HCT116 (cell line): ENCODE measurements around the gene ACTN2. TPM values are rescaled to one million over a fixed set of nuclear protein-coding genes. Genes with fewer than 3 reads are reported as not detected.

Experiments
- ATAC-seq: fragments of 200-7000 bp; cut with Tn5 transposase; 2 replicates; pipeline ENCODE4 v1.9.1; 2020; ENCODE audit warnings: mild to moderate bottlenecking, moderate library complexity
- BruUV-seq: library from RNA; stranded (reverse); fragments of 400-500 nt; replicated peaks from 2 replicates; lab custom pipeline; 2021; lab: Mats Ljungman, UMichigan
- CTCF ChIA-PET: fragments of 300-600 bp; sonication (Branson Sonifier 250); formaldehyde crosslinking; loops from one replicate; lab custom pipeline; 2021; ENCODE audit warnings: antibody characterized with exemption; lab: Charles Lee
- POLR2A ChIA-PET: fragments of 300-600, 350-600 bp; sonication (Branson Sonifier 250); formaldehyde crosslinking; loops from one replicate; lab custom pipeline; 2021; ENCODE audit warnings: antibody characterized with exemption; lab: Charles Lee
- RAD21 ChIA-PET, 2 experiments: fragments of 300-600 bp; sonication (Branson Sonifier 250); formaldehyde crosslinking; loops; one replicate each; lab custom pipeline; 2023; ENCODE audit warnings: low total read pairs in 2 of 2; ENCODE audit not compliant: uncharacterized antibody in 2 of 2, unreplicated experiment in 2 of 2, low non-redundant PET in 1 of 2; lab: Charles Lee
- DNase-seq: peaks from one replicate; pipeline ENCODE4 v3.0.0-alpha.2; 2010; ENCODE audit warnings: low read depth, low spot score
- H2AFZ ChIP-seq: fragments of 200-600 bp; shearing (Covaris generic), sonication (generic); 2 replicates; pipeline ENCODE4 v1.6.1; 2017; ENCODE audit warnings: low read depth, mixed run types, mixed read lengths, antibody characterized with exemption, low read length; ENCODE audit not compliant: poor library complexity, severe bottlenecking
- H3K27ac ChIP-seq: 2 replicates; pipeline ENCODE4 v1.5.1; 2012; ENCODE audit warnings: low read depth, low read length
- H3K27me3 ChIP-seq: fragments of 200-600 bp; sonication (generic); 2 replicates; pipeline ENCODE4 v1.6.1; 2016; ENCODE audit warnings: mixed run types, low read length, mixed read lengths; ENCODE audit not compliant: insufficient read depth
- H3K36me3 ChIP-seq, 2 experiments: fragments of 200-500 bp in 1 of 2; fragments of 200-600 bp in 1 of 2; sonication (Bioruptor generic) in 1 of 2; sonication (generic) in 1 of 2; 2 replicates each; pipeline versions ENCODE4 v1.5.1 to v1.6.1; 2014 to 2016; ENCODE audit warnings: low read length in 2 of 2, inconsistent platforms in 1 of 2, mixed read lengths in 1 of 2, mixed run types in 1 of 2; ENCODE audit not compliant: insufficient read depth in 2 of 2, control insufficient read depth in 1 of 2
- H3K4me1 ChIP-seq, 2 experiments: fragments of 200-600 bp in 1 of 2; sonication (generic) in 1 of 2; 2 replicates each; pipeline versions ENCODE4 v1.5.1 to v1.6.1; 2012 to 2017; ENCODE audit warnings: low read length in 2 of 2, inconsistent platforms in 1 of 2, mild to moderate bottlenecking in 1 of 2, mixed read lengths in 1 of 2, mixed run types in 1 of 2, moderate library complexity in 1 of 2; ENCODE audit not compliant: insufficient read depth in 2 of 2, control insufficient read depth in 1 of 2
- H3K4me2 ChIP-seq: fragments of 200-600 bp; sonication (generic); 2 replicates; pipeline ENCODE4 v1.6.1; 2017; ENCODE audit warnings: mixed run types, low read length, mixed read lengths
- H3K4me3 ChIP-seq, 2 experiments: fragments of 200-600 bp in 1 of 2; sonication (generic) in 1 of 2; replicated peaks in 1 of 2; 2 replicates each; pipeline ENCODE4 v1.5.1; 2011 to 2016; ENCODE audit warnings: low read length in 2 of 2, control low read depth in 1 of 2, low read depth in 1 of 2, mild to moderate bottlenecking in 1 of 2, mixed read lengths in 1 of 2, mixed run types in 1 of 2
- H3K79me2 ChIP-seq: fragments of 200-600 bp; sonication (generic); 2 replicates; pipeline ENCODE4 v1.6.1; 2017; ENCODE audit warnings: mild to moderate bottlenecking, mixed run types, low read length, moderate library complexity, mixed read lengths; ENCODE audit not compliant: insufficient read depth
- H3K9ac ChIP-seq: fragments of 200-600 bp; sonication (generic); 2 replicates; pipeline ENCODE4 v1.6.1; 2016; ENCODE audit warnings: low read length, mixed read lengths
- H3K9me2 ChIP-seq: fragments of 200-600 bp; sonication (generic), shearing (Covaris generic); 2 replicates; pipeline ENCODE4 v1.6.1; 2017; ENCODE audit warnings: mixed run types, mild to moderate bottlenecking, moderate library complexity; ENCODE audit not compliant: insufficient read depth
- H3K9me3 ChIP-seq, 2 experiments: fragments of 200-500 bp in 1 of 2; fragments of 200-600 bp in 1 of 2; sonication (Bioruptor generic) in 1 of 2; sonication (generic) in 1 of 2; 2 replicates each; pipeline ENCODE4 v1.6.1; 2014 to 2017; ENCODE audit warnings: low read length in 2 of 2, mixed read lengths in 2 of 2, inconsistent platforms in 1 of 2, low read depth in 1 of 2, mild to moderate bottlenecking in 1 of 2, mixed run types in 1 of 2, moderate library complexity in 1 of 2; ENCODE audit not compliant: control insufficient read depth in 1 of 2, insufficient read depth in 1 of 2
- H4K20me1 ChIP-seq: fragments of 200-600 bp; sonication (generic), shearing (Covaris generic); 2 replicates; pipeline ENCODE4 v1.6.1; 2017; ENCODE audit warnings: mixed run types, mild to moderate bottlenecking, moderate library complexity; ENCODE audit not compliant: insufficient read depth
- ATF3 ChIP-seq: IDR thresholded peaks from 2 replicates; pipeline ENCODE4 v1.6.1; 2012
- CBX3 ChIP-seq: IDR thresholded peaks from 2 replicates; pipeline ENCODE4 v1.6.1; 2012; ENCODE audit warnings: low read depth
- CEBPB ChIP-seq: IDR thresholded peaks from 2 replicates; pipeline ENCODE4 v1.6.1; 2012; ENCODE audit warnings: low read depth
- CTCF ChIP-seq, 3 experiments: fragments of 200-600 bp in 1 of 3; sonication (generic) in 1 of 3; IDR thresholded peaks in 2 of 3; conservative IDR thresholded peaks in 1 of 3; 2 replicates each; pipeline ENCODE4 v1.5.1; 2012 to 2017; ENCODE audit warnings: low read depth in 2 of 3, low read length in 2 of 3, antibody characterized with exemption in 1 of 3, borderline replicate concordance in 1 of 3, control low read depth in 1 of 3, mild to moderate bottlenecking in 1 of 3, mixed read lengths in 1 of 3, mixed run types in 1 of 3, moderate library complexity in 1 of 3; ENCODE audit not compliant: insufficient read depth in 1 of 3
- EGR1 ChIP-seq: IDR thresholded peaks from 2 replicates; pipeline ENCODE4 v1.6.1; 2012; ENCODE audit warnings: low read depth
- EZH2phosphoT487 ChIP-seq: fragments of 200-600 bp; IDR thresholded peaks from 2 replicates; pipeline ENCODE4 v1.6.1; 2018; ENCODE audit warnings: antibody characterized with exemption, borderline replicate concordance
- FOSL1 ChIP-seq: IDR thresholded peaks from 2 replicates; pipeline ENCODE4 v1.6.1; 2012; ENCODE audit warnings: low read depth
- JUND ChIP-seq: IDR thresholded peaks from 2 replicates; pipeline ENCODE4 v1.6.1; 2012
- MAX ChIP-seq: IDR thresholded peaks from 2 replicates; pipeline ENCODE4 v1.6.1; 2012
- POLR2AphosphoS5 ChIP-seq: IDR thresholded peaks from 2 replicates; pipeline ENCODE4 v1.6.1; 2011; ENCODE audit warnings: mild to moderate bottlenecking, low read depth, low read length, moderate library complexity
- RAD21 ChIP-seq: IDR thresholded peaks from 2 replicates; pipeline ENCODE4 v1.6.1; 2012; ENCODE audit warnings: low read depth, mild to moderate bottlenecking
- REST ChIP-seq: IDR thresholded peaks from 2 replicates; pipeline ENCODE4 v1.6.1; 2012; ENCODE audit warnings: low read depth
- SIN3A ChIP-seq: IDR thresholded peaks from 2 replicates; pipeline ENCODE4 v1.6.1; 2012; ENCODE audit warnings: low read depth
- SP1 ChIP-seq: IDR thresholded peaks from 2 replicates; pipeline ENCODE4 v1.6.1; 2012; ENCODE audit warnings: low read depth
- SRF ChIP-seq: IDR thresholded peaks from 2 replicates; pipeline ENCODE4 v1.6.1; 2012; ENCODE audit warnings: low read depth
- YY1 ChIP-seq: IDR thresholded peaks from 2 replicates; pipeline ENCODE4 v1.6.1; 2011; ENCODE audit warnings: low read length, low read depth, moderate library complexity, mild to moderate bottlenecking; ENCODE audit not compliant: insufficient replicate concordance; ENCODE audit errors: extremely low read depth
- ZBTB33 ChIP-seq: IDR thresholded peaks from 2 replicates; pipeline ENCODE4 v1.6.1; 2011; ENCODE audit warnings: mild to moderate bottlenecking, low read length, moderate library complexity; ENCODE audit not compliant: insufficient replicate concordance; ENCODE audit errors: extremely low read depth
- ZFX ChIP-seq: fragments of 450-650 bp; IDR thresholded peaks from 2 replicates; pipeline ENCODE4 v1.6.1; 2017
- ZNF274 ChIP-seq: fragments of 200-500 bp; sonication (Bioruptor generic); IDR thresholded peaks from 2 replicates; pipeline ENCODE4 v1.6.1; 2014; ENCODE audit warnings: mild to moderate bottlenecking, low read depth, low read length, inconsistent platforms
- intact Hi-C: fragments of 100-400 bp; cut with micrococcal nuclease; formaldehyde crosslinking; loops from 2 replicates; pipeline ENCODE4 v1.10.0; 2022
- total RNA-seq: library from RNA; stranded (reverse); gene quantifications from one replicate; pipeline ENCODE4 v1.2.1, GENCODE V29; 2021; ENCODE audit not compliant: unreplicated experiment

ACTN2 gene
- total RNA-seq, 1 experiment from 2014 or later: 0.20 TPM

DNA sequence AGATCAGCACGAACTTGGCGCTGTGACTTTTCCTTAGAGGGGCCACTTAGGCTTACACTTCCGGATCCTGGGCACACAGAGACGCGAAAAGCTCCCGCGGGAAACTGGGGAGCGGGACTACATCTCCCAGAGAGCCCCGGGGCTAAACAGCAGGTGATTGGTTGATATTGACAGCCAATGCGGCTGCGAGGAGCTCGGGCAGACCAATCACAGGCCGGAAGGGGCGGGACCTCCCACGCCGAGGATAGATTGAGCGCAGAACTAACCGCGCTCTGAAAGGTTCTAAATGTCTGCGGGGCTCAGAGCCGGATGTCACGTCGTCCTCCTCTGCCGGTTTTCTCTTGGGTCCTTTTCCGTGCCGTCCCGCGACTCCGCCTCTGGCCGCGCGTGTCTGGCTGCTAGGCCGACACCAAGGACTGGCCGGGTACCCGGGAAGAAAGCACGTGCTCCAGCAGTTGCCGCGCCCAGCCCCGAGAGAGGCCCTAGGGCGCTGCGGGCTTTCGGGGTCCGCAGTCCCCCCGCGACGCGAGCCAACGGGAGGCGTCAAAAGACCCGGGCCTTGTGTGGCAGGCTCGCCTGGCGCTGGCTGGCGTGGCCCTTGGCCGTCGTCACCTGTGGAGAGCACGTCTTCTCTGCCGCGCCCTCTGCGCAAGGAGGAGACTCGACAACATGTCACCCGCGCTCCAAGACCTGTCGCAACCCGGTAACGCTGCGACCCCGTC, 108.9 kb downstream of the ACTN2 start, which contains the start of gene MTR:
Gene MTR (plus strand): TSS at position 258 of the 722 bp plus-strand sequence. CDS start 412 bp downstream, at position 670.
- Histone ChIP-seq H3K36me3 (no peaks in the 10 kb centered on the region), H3K27me3 (no peaks in the 10 kb centered on the region), H3K79me2 (peaks cover 48% of the 10 kb centered on the region), H3K9me3 (no peaks in the 10 kb centered on the region), H3K9ac (peak within 1 kb of the TSS; percentile 79), H3K4me1 (peaks cover 6 to 13% of the 10 kb centered on the region in 2 experiments), H4K20me1 (no peaks in the 10 kb centered on the region), H3K27ac (peak within 1 kb of the TSS; percentile 88), H3K9me2 (no peaks in the 10 kb centered on the region), H2AFZ (peak within 1 kb of the TSS; percentile 48), H3K4me3 (peak within 1 kb of the TSS; percentile 86 to 88), H3K4me2 (peak within 1 kb of the TSS; percentile 98)
- peak; percentile 98 for ATAC-seq
- RAD21 ChIA-PET: no interaction called here
- CTCF ChIA-PET: interaction anchor here (1.5 to 1.7 kb wide), 2 partner anchors 36 to 186 kb away, joined by 7 to 12 read pairs; no protein-coding TSS in a partner anchor
- DNase-seq: peak; percentile 97
- intact Hi-C loops: loop anchor here (1.0 to 5.0 kb wide), 2 partner anchors 191 to 688 kb away; partner anchors contain the start of gene HEATR1
- POLR2A ChIA-PET: interaction anchor here (0.6 to 1.1 kb wide), 10 partner anchors 8 to 110 kb away, joined by 3 to 5 read pairs (median 3); no protein-coding TSS in a partner anchor
- BruUV-seq: no TSS peak
- TF ChIP-seq FOSL1 (no peak), CEBPB (no peak), EZH2phosphoT487 (no peak), ATF3 (no peak), EGR1 (peak; percentile 67), ZFX (peak; percentile 87), SIN3A (peak; percentile 96), REST (no peak), SP1 (peak; percentile 98), SRF (peak; percentile 63; the same call in 1 of the 2 replicates), ZNF274 (no peak), YY1 (peak; percentile 57), JUND (no peak), ZBTB33 (peak; percentile 67), POLR2AphosphoS5 (peak; percentile 89), CBX3 (peak; percentile 77; the same call in 1 of the 2 replicates), CTCF (IDR thresholded peaks at IDR 0.05 in 2 of 3, conservative IDR thresholded peaks at IDR 0.05 in 1 of 3; ENCODE audit: borderline replicate concordance in 1 of 3, insufficient read depth in 1 of 3, low read depth in 2 of 3, low read length in 2 of 3) (no peak), RAD21 (no peak), MAX (peak; percentile 95)
